SK-N-SH (cell line): Measurements from ENCODE around the gene POGZ. TPM values are rescaled to one million over a fixed set of nuclear protein-coding genes. Genes with fewer than 3 reads are reported as not detected.

Experiments
- CTCF ChIA-PET: fragments of 300-600, 350-600 bp; formaldehyde crosslinking; extraction: SDS; loops from one replicate; lab custom pipeline; 2021; lab: Yijun Ruan, JAX
- POLR2A ChIA-PET: fragments of 350-600 bp; sonication (Branson Sonifier 250); formaldehyde crosslinking; extraction: SDS; loops from one replicate; lab custom pipeline; 2020; ENCODE audit warnings: antibody characterized with exemption, inconsistent platforms; lab: Yijun Ruan, JAX
- DNase-seq: peaks from one replicate; pipeline ENCODE4 v3.0.0; 2012
- H2AFZ ChIP-seq: fragments of 200-600 bp; sonication (generic); 2 replicates; pipeline ENCODE4 v1.8.1; 2016; ENCODE audit warnings: antibody characterized with exemption, mild to moderate bottlenecking, low read depth
- H3F3A ChIP-seq: fragments of 200-600 bp; sonication (generic); replicated peaks from 2 replicates; pipeline ENCODE3; 2016; ENCODE audit warnings: antibody characterized with exemption, mild to moderate bottlenecking; ENCODE audit not compliant: insufficient read depth
- H3K27ac ChIP-seq, 2 experiments: fragments of 200-500 bp in 1 of 2; fragments of 200-600 bp in 1 of 2; sonication (Bioruptor generic) in 1 of 2; sonication (generic), shearing (Covaris generic) in 1 of 2; 2 replicates each; pipeline versions ENCODE4 v1.5.1 to v1.6.1; 2014 to 2016; ENCODE audit warnings: low read depth in 2 of 2, inconsistent platforms in 1 of 2, low read length in 1 of 2, mild to moderate bottlenecking in 1 of 2, mixed read lengths in 1 of 2
- H3K27me3 ChIP-seq: fragments of 200-600 bp; sonication (generic), shearing (Covaris generic); 2 replicates; pipeline ENCODE4 v1.6.1; 2016; ENCODE audit warnings: mixed run types; ENCODE audit not compliant: insufficient read depth
- H3K36me3 ChIP-seq, 2 experiments: fragments of 200-500 bp in 1 of 2; fragments of 200-600 bp in 1 of 2; sonication (Bioruptor generic) in 1 of 2; sonication (generic) in 1 of 2; replicated peaks in 1 of 2; 2 replicates each; pipeline versions ENCODE3 to v1.5.1; 2014 to 2016; ENCODE audit warnings: low read length in 1 of 2, mild to moderate bottlenecking in 1 of 2; ENCODE audit not compliant: insufficient read depth in 2 of 2, control insufficient read depth in 1 of 2
- H3K4me1 ChIP-seq, 2 experiments: fragments of 200-500 bp in 1 of 2; fragments of 200-600 bp in 1 of 2; sonication (Bioruptor generic) in 1 of 2; sonication (generic), shearing (Covaris generic) in 1 of 2; 2 replicates each; pipeline versions ENCODE4 v1.5.1 to v1.6.1; 2014 to 2016; ENCODE audit warnings: low read depth in 1 of 2, low read length in 1 of 2, mixed run types in 1 of 2; ENCODE audit not compliant: insufficient read depth in 2 of 2, control insufficient read depth in 1 of 2
- H3K4me2 ChIP-seq: fragments of 200-600 bp; sonication (generic), shearing (Covaris generic); 2 replicates; pipeline ENCODE4 v1.6.1; 2017; ENCODE audit warnings: mixed run types
- H3K4me3 ChIP-seq, 2 experiments: fragments of 200-500 bp in 1 of 2; fragments of 200-600 bp in 1 of 2; sonication (Bioruptor generic) in 1 of 2; sonication (generic), shearing (Covaris generic) in 1 of 2; 2 replicates each; pipeline versions ENCODE4 v1.5.1 to v1.8.1; 2014 to 2016; ENCODE audit warnings: low read depth in 2 of 2, inconsistent platforms in 1 of 2, low read length in 1 of 2, mild to moderate bottlenecking in 1 of 2, mixed read lengths in 1 of 2, moderate library complexity in 1 of 2
- H3K79me2 ChIP-seq: fragments of 200-600 bp; sonication (generic); 2 replicates; pipeline ENCODE4 v1.8.1; 2017; ENCODE audit warnings: mild to moderate bottlenecking; ENCODE audit not compliant: insufficient read depth
- H3K9ac ChIP-seq: fragments of 200-600 bp; sonication (generic); 2 replicates; pipeline ENCODE4 v1.6.1; 2017; ENCODE audit warnings: mixed run types
- H3K9me2 ChIP-seq: fragments of 200-600 bp; sonication (generic); 2 replicates; pipeline ENCODE4 v1.6.1; 2017; ENCODE audit warnings: mixed run types
- H3K9me3 ChIP-seq: fragments of 200-600 bp; sonication (generic); 2 replicates; pipeline ENCODE4 v1.6.1; 2017; ENCODE audit warnings: mixed run types, mild to moderate bottlenecking, moderate library complexity
- H4K20me1 ChIP-seq: fragments of 200-600 bp; sonication (generic); 2 replicates; pipeline ENCODE4 v1.6.1; 2017; ENCODE audit warnings: mild to moderate bottlenecking, mixed run types; ENCODE audit not compliant: insufficient read depth
- CHD2 ChIP-seq: fragments of 150-350 bp; IDR thresholded peaks from 2 replicates; pipeline ENCODE4 v1.6.1; 2018; ENCODE audit warnings: low read length; ENCODE audit not compliant: partially characterized antibody
- EP300 ChIP-seq, 2 experiments: IDR thresholded peaks; 2 replicates each; pipeline versions ENCODE4 v1.4.0 to v1.6.1; 2012; ENCODE audit warnings: borderline replicate concordance in 1 of 2, low read depth in 1 of 2, low read length in 1 of 2
- FOSL2 ChIP-seq: IDR thresholded peaks from 2 replicates; pipeline ENCODE4 v1.4.0; 2012; ENCODE audit warnings: low read depth, mild to moderate bottlenecking, moderate library complexity, borderline replicate concordance
- GABPA ChIP-seq: IDR thresholded peaks from 2 replicates; pipeline ENCODE4 v1.4.0; 2012; ENCODE audit warnings: low read depth, mild to moderate bottlenecking
- GATA2 ChIP-seq: sonication (generic); formaldehyde crosslinking; IDR thresholded peaks from 2 replicates; pipeline ENCODE4 v1.5.0; 2020; ENCODE audit warnings: mild to moderate bottlenecking, missing genetic modification reagents
- NFIC ChIP-seq: IDR thresholded peaks from 2 replicates; pipeline ENCODE4 v1.4.0; 2012; ENCODE audit warnings: borderline replicate concordance
- POLR2AphosphoS5 ChIP-seq: IDR thresholded peaks from 2 replicates; pipeline ENCODE4 v1.6.1; 2012; ENCODE audit warnings: low read depth, low read length
- RAD21 ChIP-seq: IDR thresholded peaks from 2 replicates; pipeline ENCODE4 v1.6.1; 2012; ENCODE audit warnings: mild to moderate bottlenecking, low read length
- RCOR1 ChIP-seq: fragments of 150-350 bp; IDR thresholded peaks from 2 replicates; pipeline ENCODE4 v1.6.1; 2017; ENCODE audit warnings: antibody characterized with exemption, low read length
- RFX5 ChIP-seq: IDR thresholded peaks from 2 replicates; pipeline ENCODE4 v1.6.1; 2012; ENCODE audit warnings: mild to moderate bottlenecking, improper control_type of control experiment, low read length
- RXRA ChIP-seq: IDR thresholded peaks from 2 replicates; pipeline ENCODE4 v1.4.0; 2012; ENCODE audit warnings: low read depth, mild to moderate bottlenecking, borderline replicate concordance
- SMC3 ChIP-seq: IDR thresholded peaks from 2 replicates; pipeline ENCODE4 v1.6.1; 2012; ENCODE audit warnings: low read depth, low read length, improper control_type of control experiment
- TAF1 ChIP-seq: IDR thresholded peaks from 2 replicates; pipeline ENCODE4 v1.6.1; 2012; ENCODE audit warnings: low read depth, mild to moderate bottlenecking, low read length, moderate library complexity, borderline replicate concordance
- TEAD4 ChIP-seq: IDR thresholded peaks from 2 replicates; pipeline ENCODE4 v1.4.0; 2012; ENCODE audit warnings: mild to moderate bottlenecking, borderline replicate concordance; ENCODE audit not compliant: insufficient read depth
- USF2 ChIP-seq: fragments of 150-350 bp; IDR thresholded peaks from 2 replicates; pipeline ENCODE4 v1.6.1; 2017; ENCODE audit warnings: antibody characterized with exemption, low read length, low read depth, borderline replicate concordance
- ZBTB33 ChIP-seq: IDR thresholded peaks from 2 replicates; pipeline ENCODE4 v1.4.0; 2012; ENCODE audit warnings: low read depth, borderline replicate concordance
- WGBS: methylation state at CpG from one replicate; pipeline ENCODE4 v1.1.6; 2017; ENCODE audit warnings: low lambda C conversion rate; 5-methylcytosine and 5-hydroxymethylcytosine counted together
- polyA plus RNA-seq, 3 experiments: library from polyadenylated mRNA; depleted of rRNA; stranded (reverse); fragments of >200 nt; gene quantifications; 2 replicates each; pipeline ENCODE4 v1.2.3, GENCODE V29; 2012

POGZ gene
- polyA plus RNA-seq, 1 of the 3 experiments (the other 2 are of a cell fraction), result 23.9 TPM

GRCh38 chr1:151478923-151479322 lies 19.6 kb upstream of the POGZ start:
- Histone ChIP-seq H3K27ac (no peak overlapping the region), H3K79me2 (no peaks in the 10 kb centered on the region), H2AFZ (no peak overlapping the region), H3K4me3 (no peak overlapping the region), H3K36me3 (no peaks in the 10 kb centered on the region), H3F3A (peaks cover 3% of the 10 kb centered on the region), H3K4me2 (no peak overlapping the region), H3K4me1 (no peaks in the 10 kb centered on the region), H3K9ac (no peak overlapping the region), H4K20me1 (no peaks in the 10 kb centered on the region), H3K27me3 (no peaks in the 10 kb centered on the region), H3K9me2 (no peaks in the 10 kb centered on the region), H3K9me3 (no peaks in the 10 kb centered on the region)
- ChIA-PET CTCF (no interaction called here), POLR2A (no interaction called here)
- no peak for DNase-seq
- TF ChIP-seq POLR2AphosphoS5 (no peak), SMC3 (no peak), TAF1 (no peak), FOSL2 (no peak), EP300 (IDR thresholded peaks at IDR 0.05; ENCODE audit: borderline replicate concordance in 1 of 2, low read depth in 1 of 2, low read length in 1 of 2) (no peak), RAD21 (no peak)
- 78% methylated on average over 2 of the region's 2 CpGs for WGBS

DNA sequence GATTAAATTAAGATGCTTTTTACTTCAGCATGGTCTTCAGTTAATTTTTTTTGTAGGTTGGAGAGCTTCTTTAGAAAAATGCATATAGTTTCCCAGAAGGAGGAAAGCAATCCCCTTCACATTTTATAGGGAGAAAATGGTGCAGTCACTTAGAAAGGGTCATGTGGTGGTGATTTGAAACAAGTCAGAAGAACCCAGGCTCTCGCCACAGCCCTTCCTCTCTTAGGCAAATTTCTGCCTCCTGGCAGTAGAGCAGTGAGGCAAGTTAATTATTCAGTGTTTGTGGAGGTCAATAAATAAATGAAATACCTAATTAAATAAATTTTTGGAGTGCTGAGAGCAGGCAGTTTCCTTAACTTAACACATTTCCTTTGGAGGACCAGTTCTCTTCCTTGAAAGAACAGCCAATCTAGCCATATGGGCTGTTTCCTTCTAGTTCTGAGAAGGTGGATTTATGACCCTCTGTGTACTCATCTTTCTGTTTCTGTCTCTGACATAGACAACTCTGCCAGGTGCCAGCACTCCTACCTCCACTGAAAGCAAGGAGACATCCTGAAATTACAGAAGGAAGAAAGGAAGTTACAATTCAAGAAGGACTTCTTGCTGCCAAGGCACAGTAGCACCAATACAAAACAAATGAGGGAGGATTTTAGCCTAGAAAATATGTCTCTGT lies 19.0 kb upstream of the POGZ start:
- H3K4me1 ChIP-seq, result no peaks in the 10 kb centered on the region; a peak in 1 of 4 replicates

More for the DNA sequence above, 19.0 kb upstream of the POGZ start:
- H3K4me3 ChIP-seq, result no peak overlapping the region
- DNase-seq, result no peak
- H3F3A ChIP-seq, result peaks cover 3% of the 10 kb centered on the region
- POLR2A ChIA-PET, result no interaction called here
- TF ChIP-seq USF2, result no peak
- TF ChIP-seq ZBTB33, result no peak
- no peak for TF ChIP-seq RXRA
- TF ChIP-seq RFX5, result no peak
- no peak for TF ChIP-seq CHD2
- TF ChIP-seq GATA2, result no peak
- TF ChIP-seq GABPA, result no peak
- no peak for TF ChIP-seq RCOR1
- no peak for TF ChIP-seq NFIC
- no peak for TF ChIP-seq TEAD4
- no peaks in the 10 kb centered on the region for H3K79me2 ChIP-seq
- H3K27ac ChIP-seq, result no peak overlapping the region
- H3K9me3 ChIP-seq, result no peaks in the 10 kb centered on the region
- CTCF ChIA-PET, result no interaction called here
- H3K27me3 ChIP-seq, result no peaks in the 10 kb centered on the region
- no peak overlapping the region for H3K9ac ChIP-seq
- H4K20me1 ChIP-seq, result no peaks in the 10 kb centered on the region
- no peaks in the 10 kb centered on the region for H3K9me2 ChIP-seq
- WGBS, result 90% methylated on average over 1 of the region's 1 CpG
- H2AFZ ChIP-seq, result no peak overlapping the region
- no peaks in the 10 kb centered on the region for H3K36me3 ChIP-seq
- no peak overlapping the region for H3K4me2 ChIP-seq
